ENCODE measurements around the gene MTHFD2L. TPM values are rescaled to one million over a fixed set of nuclear protein-coding genes. Genes with fewer than 3 reads are reported as not detected.
"Not testable (repeated sequence)": the region's sequence is repeated elsewhere in the genome, so short reads cannot be mapped to it uniquely, and the experiment has no call there.

MTHFD2L gene
- total and polyA plus RNA-seq, 2 donors from 2014 or later, result 12.3 to 16.3 TPM

GRCh38 chr4:74339501-74339900 is 181.6 kb downstream of the MTHFD2L start:
- H3K27ac ChIP-seq (ENCODE audit: low read depth in 2 of 2, low read length in 2 of 2), result no peak overlapping the region
- H3K9me3 ChIP-seq (ENCODE audit: control insufficient read depth in 2 of 3, insufficient read depth in 1 of 3, low read length in 3 of 3), result peaks cover 0 to 8% (median 0%) of the 10 kb centered on the region in 3 donors
- no peak for DNase-seq
- FAIRE-seq, result no peak
- TF ChIP-seq, protein P1, sequence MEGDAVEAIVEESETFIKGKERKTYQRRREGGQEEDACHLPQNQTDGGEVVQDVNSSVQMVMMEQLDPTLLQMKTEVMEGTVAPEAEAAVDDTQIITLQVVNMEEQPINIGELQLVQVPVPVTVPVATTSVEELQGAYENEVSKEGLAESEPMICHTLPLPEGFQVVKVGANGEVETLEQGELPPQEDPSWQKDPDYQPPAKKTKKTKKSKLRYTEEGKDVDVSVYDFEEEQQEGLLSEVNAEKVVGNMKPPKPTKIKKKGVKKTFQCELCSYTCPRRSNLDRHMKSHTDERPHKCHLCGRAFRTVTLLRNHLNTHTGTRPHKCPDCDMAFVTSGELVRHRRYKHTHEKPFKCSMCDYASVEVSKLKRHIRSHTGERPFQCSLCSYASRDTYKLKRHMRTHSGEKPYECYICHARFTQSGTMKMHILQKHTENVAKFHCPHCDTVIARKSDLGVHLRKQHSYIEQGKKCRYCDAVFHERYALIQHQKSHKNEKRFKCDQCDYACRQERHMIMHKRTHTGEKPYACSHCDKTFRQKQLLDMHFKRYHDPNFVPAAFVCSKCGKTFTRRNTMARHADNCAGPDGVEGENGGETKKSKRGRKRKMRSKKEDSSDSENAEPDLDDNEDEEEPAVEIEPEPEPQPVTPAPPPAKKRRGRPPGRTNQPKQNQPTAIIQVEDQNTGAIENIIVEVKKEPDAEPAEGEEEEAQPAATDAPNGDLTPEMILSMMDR (IDR thresholded peaks at IDR 0.05; ENCODE audit: borderline replicate concordance, extremely low read depth, insufficient read depth), result no peak
- H3K36me3 ChIP-seq (ENCODE audit: control insufficient read depth in 2 of 3, insufficient read depth in 3 of 3, low read length in 3 of 3), result no peaks in the 10 kb centered on the region
- intact Hi-C loops (cut with DNase I), result no loop called here
- no peaks in the 10 kb centered on the region for H3K4me1 ChIP-seq (ENCODE audit: control insufficient read depth in 2 of 3, insufficient read depth in 2 of 3, low read depth in 1 of 3, low read length in 3 of 3)
- H3K27me3 ChIP-seq (ENCODE audit: control insufficient read depth, insufficient read depth, low read length), result no peaks in the 10 kb centered on the region
- no peak overlapping the region for H3K4me3 ChIP-seq (ENCODE audit: low read length in 3 of 3)
- H3K9ac ChIP-seq (ENCODE audit: low read length in 3 of 3), result no peak overlapping the region

GRCh38 chr4:74340421-74340820 is 182.5 kb downstream of the MTHFD2L start:
- H3K27ac ChIP-seq (ENCODE audit: low read depth in 2 of 2, low read length in 2 of 2); DNase-seq; H3K4me1 ChIP-seq (ENCODE audit: control insufficient read depth in 2 of 3, insufficient read depth in 2 of 3, low read depth in 1 of 3, low read length in 3 of 3); intact Hi-C loops (cut with DNase I); H3K4me3 ChIP-seq (ENCODE audit: low read length in 3 of 3); H3K9me3 ChIP-seq (ENCODE audit: control insufficient read depth in 2 of 3, insufficient read depth in 1 of 3, low read length in 3 of 3); H3K9ac ChIP-seq (ENCODE audit: low read length in 3 of 3); FAIRE-seq; H3K36me3 ChIP-seq (ENCODE audit: control insufficient read depth in 2 of 3, insufficient read depth in 3 of 3, low read length in 3 of 3); H3K27me3 ChIP-seq (ENCODE audit: control insufficient read depth, insufficient read depth, low read length): not testable (repeated sequence)

- no peak for FAIRE-seq
- Histone ChIP-seq H3K9me3 (ENCODE audit: control insufficient read depth in 2 of 3, insufficient read depth in 1 of 3, low read length in 3 of 3) (peaks cover 0 to 8% (median 0%) of the 10 kb centered on the region in 3 donors), H3K4me1 (ENCODE audit: control insufficient read depth in 2 of 3, insufficient read depth in 2 of 3, low read depth in 1 of 3, low read length in 3 of 3) (no peaks in the 10 kb centered on the region), H3K9ac (ENCODE audit: low read length in 3 of 3) (no peak overlapping the region), H3K4me3 (ENCODE audit: low read length in 3 of 3) (no peak overlapping the region), H3K27ac (ENCODE audit: low read depth in 2 of 2, low read length in 2 of 2) (no peak overlapping the region), H3K36me3 (ENCODE audit: control insufficient read depth in 2 of 3, insufficient read depth in 3 of 3, low read length in 3 of 3) (no peaks in the 10 kb centered on the region), H3K27me3 (ENCODE audit: control insufficient read depth, insufficient read depth, low read length) (no peaks in the 10 kb centered on the region)
- TF ChIP-seq, protein P1 (IDR thresholded peaks at IDR 0.05; ENCODE audit: borderline replicate concordance, extremely low read depth, insufficient read depth), result no peak
- intact Hi-C loops (cut with DNase I), result no loop called here
- DNase-seq, result no peak
Observed at GRCh38 chr4:74344031-74344430, 186.1 kb downstream of the MTHFD2L start.

Other genes starting within 250 kb of the MTHFD2L start
- not detected for gene PF4, start 176.1 kb upstream of the MTHFD2L start, total RNA-seq
- 0.80 TPM for gene PF4, start 176.1 kb upstream of the MTHFD2L start, polyA plus RNA-seq (ENCODE audit: insufficient read depth, low read depth, low replicate concordance)
- gene PPBP, start 169.9 kb upstream of the MTHFD2L start, total RNA-seq, result not detected
- 1.5 TPM for gene PPBP, start 169.9 kb upstream of the MTHFD2L start, polyA plus RNA-seq (ENCODE audit: insufficient read depth, low read depth, low replicate concordance)
- gene CXCL5, start 159.4 kb upstream of the MTHFD2L start, total RNA-seq, result 0.63 TPM
- not detected for gene CXCL5, start 159.4 kb upstream of the MTHFD2L start, polyA plus RNA-seq (ENCODE audit: insufficient read depth, low read depth, low replicate concordance)
- gene CXCL3, start 119.4 kb upstream of the MTHFD2L start, total RNA-seq, result 2.8 TPM
- gene CXCL3, start 119.4 kb upstream of the MTHFD2L start, polyA plus RNA-seq (ENCODE audit: insufficient read depth, low read depth, low replicate concordance), result 0.97 TPM
- gene CXCL2, start 58.9 kb upstream of the MTHFD2L start, total RNA-seq, result 17.8 TPM
- gene CXCL2, start 58.9 kb upstream of the MTHFD2L start, polyA plus RNA-seq (ENCODE audit: insufficient read depth, low read depth, low replicate concordance), result 16.9 TPM
- gene EPGN, start 150.4 kb downstream of the MTHFD2L start, total RNA-seq, result 1.6 TPM
- not detected for gene EPGN, start 150.4 kb downstream of the MTHFD2L start, polyA plus RNA-seq (ENCODE audit: insufficient read depth, low read depth, low replicate concordance)
- 0.44 TPM for gene EREG, start 207.0 kb downstream of the MTHFD2L start, total RNA-seq
- not detected for gene EREG, start 207.0 kb downstream of the MTHFD2L start, polyA plus RNA-seq (ENCODE audit: insufficient read depth, low read depth, low replicate concordance)

All from kidney (tissue), 14 donors.